ENCODE results near the gene MRPL57.
"Not testable (repeated sequence)": the region's sequence is repeated elsewhere in the genome, so short reads cannot be mapped to it uniquely, and the experiment has no call there.

Gene MRPL57

DNA sequence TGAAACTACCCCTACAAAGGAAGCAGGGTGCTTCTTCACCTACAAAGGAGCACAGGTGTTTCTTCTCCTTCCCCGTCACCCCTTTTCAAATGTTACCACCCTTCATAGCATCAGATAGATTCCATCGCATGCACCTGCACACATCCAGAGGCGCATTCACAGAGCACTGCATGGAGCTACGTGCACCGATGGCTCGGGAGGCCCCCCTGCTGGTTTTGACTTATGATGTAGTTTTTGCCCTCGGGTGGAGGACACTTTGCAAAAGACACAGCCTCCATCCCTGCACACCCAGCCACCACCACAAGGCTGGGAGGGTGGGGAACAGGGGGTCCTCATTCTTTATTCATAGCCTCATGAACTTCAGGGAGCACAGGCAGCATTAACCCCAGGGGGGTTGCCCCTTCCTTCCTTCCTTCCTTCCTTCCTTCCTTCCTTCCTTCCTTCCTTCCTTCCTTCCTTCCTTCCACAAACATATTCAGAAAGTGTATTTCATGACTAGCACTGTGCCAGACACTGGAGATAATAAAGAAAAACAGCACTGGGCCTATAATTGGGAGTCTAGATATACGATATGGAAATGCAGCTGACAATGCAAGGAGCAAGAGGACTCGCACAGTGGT, 21.3 kb downstream of the MRPL57 start:
- DNase-seq: not testable (repeated sequence)

DNA sequence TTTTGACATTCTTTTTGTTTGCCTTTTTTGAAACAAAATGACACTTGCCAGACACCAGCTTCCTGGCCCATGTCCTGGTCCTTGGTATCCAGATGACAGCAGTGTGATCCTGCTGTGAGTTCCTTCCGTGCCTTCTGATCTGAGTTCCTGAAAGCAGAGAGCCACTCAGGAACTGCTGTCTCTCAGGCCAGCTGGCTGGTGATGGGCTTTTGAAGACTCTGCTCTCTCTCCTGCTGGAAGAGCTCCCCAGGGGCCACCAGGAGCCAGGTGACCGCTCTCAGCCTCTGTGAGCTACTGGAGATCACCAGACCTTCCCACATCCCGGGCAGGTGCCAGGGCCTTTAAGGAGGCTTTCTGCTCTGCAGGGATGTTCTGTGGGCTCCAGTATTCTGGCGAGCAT, 21.9 kb downstream of the MRPL57 start:
- DNase-seq: not testable (repeated sequence)

DNA sequence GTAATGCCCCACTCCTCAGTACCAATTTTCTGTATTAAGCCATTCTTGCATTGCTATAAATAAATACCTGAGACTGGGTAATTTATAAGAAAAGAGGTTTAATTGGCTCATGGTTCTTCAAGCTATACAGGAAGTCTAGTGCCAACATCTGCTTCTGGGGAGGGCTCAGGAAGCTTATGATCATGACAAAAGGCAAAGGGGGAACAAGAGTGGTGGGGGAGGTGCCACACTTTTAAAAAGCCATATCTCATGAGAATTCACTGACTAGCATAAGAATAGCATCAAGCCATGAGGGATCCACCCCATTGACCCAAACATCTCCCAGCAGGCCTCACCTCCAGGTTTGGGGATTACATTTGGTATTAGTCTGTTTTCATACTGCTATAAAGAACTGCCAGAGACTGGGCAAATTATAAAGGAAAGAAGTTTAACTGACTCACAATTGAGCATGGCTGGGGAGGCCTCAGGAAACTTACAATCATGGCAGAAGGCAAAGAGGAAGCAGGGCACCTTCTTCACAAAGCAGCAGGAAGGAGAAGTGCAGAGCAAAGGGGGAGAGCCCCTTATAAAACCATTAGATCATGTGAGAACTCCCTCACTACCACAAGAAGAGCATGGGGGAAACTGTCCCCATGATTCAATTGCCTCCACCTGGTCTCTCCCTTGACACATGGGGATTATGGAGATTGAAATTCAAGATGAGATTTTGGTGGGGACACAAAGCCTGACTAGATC, 25.2 kb downstream of the MRPL57 start:
- DNase-seq: not testable (repeated sequence)

DNA sequence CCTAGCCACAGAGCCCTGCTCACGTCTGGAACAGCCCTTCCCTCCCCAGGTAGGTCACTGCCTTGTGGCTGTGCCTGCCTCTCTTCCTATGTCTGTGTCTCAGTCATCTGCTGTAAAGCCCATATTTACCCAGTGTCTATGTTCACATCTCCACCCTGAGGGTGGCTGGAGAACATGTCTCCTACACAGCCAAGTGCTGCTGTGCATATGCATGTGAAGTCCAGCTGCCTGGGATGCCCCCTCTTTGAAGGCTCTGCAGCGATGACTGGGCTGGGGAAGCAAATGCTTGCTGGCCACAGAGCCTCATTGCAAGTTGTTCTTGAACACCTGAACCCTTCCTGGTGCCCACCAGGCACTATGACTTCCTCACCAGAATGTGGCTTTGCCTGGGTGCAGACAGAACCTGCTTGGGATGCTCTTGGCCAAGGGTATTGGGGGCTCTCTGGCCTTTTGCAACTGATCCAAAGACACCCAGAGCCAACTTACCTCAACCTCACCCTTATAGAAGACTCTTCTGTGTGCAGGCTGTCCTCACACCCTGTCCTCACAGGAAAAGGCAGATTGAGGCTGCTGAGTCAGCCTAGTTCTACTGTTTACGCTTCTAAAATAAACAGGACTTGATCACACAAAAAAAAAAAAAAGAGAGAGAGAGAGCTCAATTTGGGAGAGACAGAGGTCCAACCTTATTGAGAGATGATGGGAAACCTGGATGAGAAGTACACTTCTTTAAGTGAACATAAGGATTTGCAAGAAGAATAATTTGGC, 26.5 kb downstream of the MRPL57 start:
- DNase-seq: no peak

DNA sequence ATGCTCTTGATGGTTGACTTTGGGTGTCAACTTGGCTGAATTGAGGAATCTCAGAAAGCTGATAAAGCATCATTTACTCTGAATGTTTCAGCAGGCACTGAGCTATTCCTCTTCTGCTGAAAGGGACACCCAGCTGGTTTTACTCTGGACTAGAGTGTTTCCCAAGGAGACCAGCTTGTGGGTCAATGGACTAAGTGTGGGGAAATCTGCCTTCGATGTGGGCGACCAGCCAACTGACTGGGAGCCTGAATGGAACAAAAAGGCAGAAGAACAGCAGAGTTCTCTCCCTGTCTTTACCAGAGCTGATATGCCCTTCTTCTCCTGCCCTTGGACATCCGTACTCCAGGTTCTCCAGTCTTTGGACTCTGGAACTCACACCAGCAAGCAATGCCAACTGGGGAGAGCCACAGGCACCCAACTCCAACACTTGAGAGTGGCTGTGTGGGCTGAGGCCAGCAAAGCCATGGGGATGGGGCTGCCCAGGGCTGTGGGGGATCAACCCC, 32.2 kb downstream of the MRPL57 start:
- DNase-seq: no peak

DNA sequence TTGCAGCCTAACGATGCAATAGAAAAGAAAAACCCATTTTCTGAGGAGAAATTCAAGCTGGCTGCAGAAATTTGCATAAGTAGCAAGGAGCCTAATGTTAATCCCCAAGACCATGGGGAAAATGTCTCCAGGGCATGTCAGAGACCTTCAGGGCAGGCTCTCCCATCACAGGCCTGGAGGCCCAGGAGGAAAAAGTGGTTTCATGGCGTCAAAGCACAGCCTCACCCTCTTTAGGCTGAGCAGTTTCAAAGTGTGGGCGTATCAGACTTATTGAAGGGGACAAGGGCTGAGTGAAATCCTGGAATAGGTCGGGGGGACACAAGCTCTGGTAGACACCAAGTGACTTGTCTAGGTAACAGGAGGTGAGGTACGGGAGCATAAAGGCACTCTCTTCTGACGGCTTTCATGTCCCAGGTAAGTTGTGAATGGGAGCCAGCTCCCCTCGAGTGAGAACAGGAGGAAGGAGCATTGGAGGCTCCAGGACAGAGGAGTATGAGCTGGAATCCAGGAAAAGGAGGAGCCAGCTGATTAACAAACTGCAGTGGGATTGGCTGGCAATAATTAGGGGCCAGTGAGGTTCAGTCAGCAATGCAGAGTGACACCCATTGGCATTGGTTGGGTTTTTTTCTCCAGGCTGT, 35.8 kb downstream of the MRPL57 start:
- DNase-seq: no peak

DNA sequence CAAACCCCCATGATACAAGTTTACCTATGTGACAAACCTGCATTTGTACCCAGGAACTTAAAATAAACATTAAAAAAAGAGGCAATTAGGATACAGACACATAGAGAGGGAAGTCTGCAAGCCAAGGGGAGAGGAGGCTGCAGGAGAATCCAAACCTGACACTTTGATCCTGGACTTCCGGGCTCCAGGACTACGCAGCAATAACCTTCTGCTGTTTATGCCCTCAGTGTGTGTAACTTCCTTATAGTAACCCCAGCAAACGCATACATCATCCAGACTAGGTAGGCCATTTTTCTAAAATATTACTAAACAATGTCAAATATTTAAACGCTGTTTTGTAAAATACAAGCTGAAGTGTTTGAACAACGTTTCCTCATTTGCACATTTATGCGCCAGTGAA, 39.0 kb downstream of the MRPL57 start:
- not testable (repeated sequence) for DNase-seq

DNA sequence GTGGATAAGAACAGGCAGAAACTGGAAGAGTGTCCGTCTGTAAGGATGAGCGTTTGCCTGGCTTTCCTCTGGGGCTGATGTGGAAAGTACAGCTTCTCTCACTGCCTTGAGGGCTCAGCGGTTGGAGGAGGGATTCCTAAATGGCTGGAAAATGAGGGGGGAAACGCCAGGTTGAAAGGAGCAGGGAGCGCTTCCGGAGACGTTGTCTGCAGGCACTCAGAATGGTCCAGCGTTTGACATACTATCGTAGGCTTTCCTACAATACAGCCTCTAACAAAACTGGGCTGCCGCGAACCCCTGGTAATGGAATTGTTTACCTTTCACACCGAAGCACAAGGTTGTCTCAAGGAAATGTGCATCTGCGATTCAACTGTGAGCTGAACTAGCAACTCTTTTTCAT, 39.9 kb downstream of the MRPL57 start:
- no peak for DNase-seq

DNA sequence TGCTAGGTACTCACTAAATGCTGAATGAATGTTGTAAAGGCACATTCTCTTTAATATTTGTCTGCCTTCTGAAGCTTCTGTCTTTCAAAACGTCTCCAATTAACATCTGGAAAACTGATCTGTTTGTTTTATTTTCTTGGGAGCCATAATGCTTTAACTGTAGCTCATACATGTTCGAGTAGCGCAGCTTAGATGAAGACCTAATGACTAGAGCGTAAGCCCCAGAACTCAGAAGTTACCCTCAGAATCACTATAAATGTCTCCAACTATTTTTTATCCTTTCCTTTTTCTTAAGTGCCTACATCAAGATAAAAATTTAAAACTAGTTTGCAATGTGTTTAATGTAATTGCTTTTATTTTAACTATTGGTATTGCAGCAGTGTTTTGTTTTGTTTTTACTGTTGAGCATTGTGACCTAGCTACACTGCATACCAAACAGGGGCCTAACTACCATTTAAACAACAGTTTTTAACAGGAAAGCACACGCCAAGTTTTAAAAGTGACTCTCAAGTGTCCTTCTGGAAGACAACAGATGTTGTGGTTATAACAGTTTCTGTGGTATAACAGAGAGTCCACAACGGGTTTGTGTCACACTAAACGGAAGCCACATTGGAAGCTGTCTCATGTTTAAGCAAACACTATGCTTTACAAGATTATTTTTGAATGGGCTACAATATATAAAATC, 42.0 kb downstream of the MRPL57 start:
- no peak for DNase-seq

DNA sequence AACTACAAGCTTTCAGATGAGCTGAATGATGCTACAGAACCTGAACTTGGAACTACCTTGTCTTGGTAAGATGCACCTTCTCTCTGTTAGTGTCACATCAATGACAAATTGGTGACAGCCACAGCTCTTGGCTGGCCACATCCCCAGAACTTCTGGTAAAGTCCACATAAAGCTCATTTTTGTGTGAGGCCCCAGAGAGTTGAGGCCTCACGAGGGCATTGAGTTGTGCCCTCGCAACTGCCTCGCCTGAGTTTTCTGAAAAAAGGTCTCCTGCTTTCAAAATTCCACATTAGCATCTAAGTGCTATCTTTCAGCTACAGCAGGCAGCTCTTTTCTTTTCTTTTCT, 42.6 kb downstream of the MRPL57 start:
- DNase-seq: no peak

DNA sequence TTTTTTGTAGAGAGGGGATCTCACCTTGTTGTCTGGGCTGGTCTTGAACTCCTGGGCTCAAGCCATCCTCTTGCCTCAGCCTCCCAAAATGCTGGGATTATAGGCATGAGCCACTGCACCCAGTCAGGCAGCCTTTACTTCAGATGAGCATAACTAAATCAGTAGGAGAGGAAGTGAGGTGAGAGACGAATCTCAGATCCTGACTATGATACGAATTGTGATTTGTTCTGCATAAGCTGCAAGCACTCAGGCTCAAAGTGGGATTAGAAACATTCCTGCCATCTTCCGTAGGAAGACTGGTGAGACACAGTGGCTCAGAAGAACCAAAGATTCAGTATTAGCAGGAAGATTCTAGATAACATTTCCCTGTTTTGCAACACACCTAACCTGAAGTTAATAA, 43.3 kb downstream of the MRPL57 start:
- DNase-seq: not testable (repeated sequence)

DNA sequence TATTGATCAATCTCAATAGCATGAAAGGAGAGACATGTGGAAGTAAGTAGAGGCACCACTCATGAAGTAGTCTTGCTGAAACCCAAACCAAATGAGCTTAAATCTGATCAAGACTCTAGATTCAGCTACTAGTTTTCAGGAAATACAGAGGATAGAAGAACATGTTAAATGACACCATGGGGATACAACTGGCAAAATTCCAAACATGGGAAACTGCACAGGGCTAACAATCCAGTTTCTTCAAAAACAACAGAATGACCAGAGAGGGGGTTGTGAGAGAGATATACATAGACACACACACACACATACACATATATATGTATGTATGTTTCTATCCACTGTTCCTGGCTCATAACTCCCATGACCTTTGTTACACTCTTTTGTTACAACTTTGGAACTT, 44.8 kb downstream of the MRPL57 start:
- DNase-seq: no peak

DNA sequence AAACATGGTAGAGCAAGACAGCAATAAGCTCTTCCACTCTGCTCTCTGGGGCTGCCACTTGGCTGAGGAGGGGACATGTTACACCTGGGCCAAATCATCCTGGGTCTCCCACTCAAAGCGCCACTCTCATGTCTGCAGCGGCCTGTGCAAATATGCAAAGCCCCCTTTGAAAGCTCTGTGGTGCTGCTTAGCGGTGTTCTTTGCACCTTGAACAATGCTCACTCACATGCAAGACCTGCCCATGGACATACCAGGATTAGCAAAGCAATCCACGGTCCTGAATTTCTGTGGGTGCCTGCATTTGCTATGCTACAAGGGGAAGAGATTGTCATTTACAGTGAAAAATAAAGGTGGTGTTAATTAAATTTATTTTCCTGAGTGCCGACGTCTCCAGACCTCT, 48.6 kb downstream of the MRPL57 start:
- DNase-seq: no peak

DNA sequence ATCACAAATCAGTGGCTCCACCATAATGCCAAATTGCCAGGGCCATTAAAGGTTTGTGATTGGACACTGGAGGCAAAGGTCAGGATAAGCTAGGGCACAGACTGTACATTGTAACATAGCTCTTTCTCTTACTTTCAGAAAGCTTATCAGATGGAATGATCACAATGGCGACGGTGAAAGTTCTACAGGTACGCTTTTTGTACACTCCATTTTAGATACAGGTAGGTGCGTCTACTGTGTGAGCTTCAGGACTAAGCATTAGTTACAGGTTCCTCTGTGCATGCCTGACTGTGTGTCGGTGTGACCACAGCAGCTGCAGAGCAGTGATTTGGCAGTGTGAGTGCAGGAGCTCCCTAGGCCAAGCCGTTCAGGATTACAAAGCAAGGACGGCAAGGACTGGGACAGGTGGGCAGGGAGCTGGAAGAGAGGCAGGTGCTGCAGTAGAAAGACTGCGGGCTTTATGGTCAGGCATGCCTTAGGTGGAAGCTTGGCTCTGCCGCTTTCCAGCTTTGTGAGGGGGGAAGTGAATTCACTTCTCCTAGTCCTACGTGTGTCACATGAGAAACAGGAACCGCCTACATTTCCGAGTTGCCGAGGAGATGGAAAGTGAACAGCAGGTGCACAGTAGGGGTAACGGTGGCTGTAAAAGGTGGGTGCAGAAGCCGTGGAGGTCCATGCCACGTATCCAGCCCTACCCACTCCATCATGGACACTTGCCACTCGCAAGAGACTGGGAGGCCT, 49.6 kb downstream of the MRPL57 start:
- DNase-seq: no peak

DNA sequence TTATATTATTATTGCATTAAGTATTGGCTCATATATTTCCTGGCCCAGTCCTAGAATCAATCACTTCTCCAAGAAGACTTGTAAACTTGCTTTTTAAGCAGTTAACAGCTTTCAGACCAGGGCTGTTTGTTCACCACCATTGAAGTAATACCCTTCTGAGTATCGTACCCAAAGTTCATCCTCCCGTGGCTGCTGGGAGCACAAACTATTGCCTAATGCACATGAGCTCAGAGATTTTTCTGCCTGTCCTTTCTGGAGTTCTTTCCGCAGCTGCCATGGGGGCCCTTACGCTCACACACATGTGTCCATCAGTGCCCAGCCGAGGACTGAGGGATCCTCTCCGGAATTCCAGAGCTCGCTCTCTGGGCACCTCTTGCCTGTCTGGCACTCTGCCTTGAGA, 51.5 kb downstream of the MRPL57 start:
- no peak for DNase-seq

All from T-helper 9 cell (primary cell).